Measurements from ENCODE around the gene DCDC1.

GRCh38 chr11:31408201-31408600 is 38.7 kb upstream of the DCDC1 start:
- TF ChIP-seq CTCF (IDR thresholded peaks at IDR 0.05), result no peak
- no peak for TF ChIP-seq POLR2A (IDR thresholded peaks at IDR 0.05)
